Activated CD8-positive, alpha-beta memory T cell treated with anti-CD3 and anti-CD28 coated beads for 4 hours (primary cell): Measurements from ENCODE around the gene SLFN5.
A peak's percentile ranks its signal among the peaks of the same experiment; 100 is the strongest.
"Not testable (repeated sequence)": the region's sequence is repeated elsewhere in the genome, so short reads cannot be mapped to it uniquely, and the experiment has no call there.

Experiments
- DNase-seq, 2 donors: peaks; one replicate each; pipeline ENCODE4 v3.0.0-alpha.2; 2020; ENCODE audit warnings: low read depth in 2 of 2

Gene SLFN5

DNA sequence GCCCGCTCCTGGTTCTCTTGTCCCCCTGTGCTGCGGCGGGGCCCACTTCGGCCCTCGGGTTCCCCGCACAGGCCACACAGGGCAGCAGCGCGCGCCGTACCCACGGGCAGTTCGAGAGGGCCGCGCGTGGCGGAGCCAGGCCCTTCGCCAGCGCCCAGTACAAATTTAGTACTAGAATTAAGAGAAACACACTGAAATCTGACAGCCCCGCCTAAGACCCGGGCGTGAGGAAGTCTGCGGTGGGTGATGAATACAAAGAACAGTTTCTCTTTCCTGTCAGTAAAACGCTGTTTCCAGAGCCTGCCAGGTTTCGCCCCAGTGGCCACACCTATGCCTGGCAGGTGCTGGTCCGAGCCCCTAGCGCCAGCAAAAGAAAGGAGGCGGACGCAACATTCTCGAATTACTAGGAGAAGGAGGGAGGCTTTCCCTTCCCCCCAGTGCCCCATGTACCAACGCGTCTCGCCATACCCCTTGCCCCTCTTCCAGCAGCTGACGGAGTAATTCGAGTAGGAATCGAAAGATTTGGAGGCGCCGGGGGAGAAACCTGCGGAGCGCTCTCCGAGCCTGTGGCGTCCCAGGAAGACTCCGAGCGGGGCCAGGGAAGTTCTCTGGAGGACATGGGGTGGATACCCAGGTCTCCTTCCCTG lies 591 bp upstream of the SLFN5 start:
- DNase-seq = peak; percentile 69 to 80

DNA sequence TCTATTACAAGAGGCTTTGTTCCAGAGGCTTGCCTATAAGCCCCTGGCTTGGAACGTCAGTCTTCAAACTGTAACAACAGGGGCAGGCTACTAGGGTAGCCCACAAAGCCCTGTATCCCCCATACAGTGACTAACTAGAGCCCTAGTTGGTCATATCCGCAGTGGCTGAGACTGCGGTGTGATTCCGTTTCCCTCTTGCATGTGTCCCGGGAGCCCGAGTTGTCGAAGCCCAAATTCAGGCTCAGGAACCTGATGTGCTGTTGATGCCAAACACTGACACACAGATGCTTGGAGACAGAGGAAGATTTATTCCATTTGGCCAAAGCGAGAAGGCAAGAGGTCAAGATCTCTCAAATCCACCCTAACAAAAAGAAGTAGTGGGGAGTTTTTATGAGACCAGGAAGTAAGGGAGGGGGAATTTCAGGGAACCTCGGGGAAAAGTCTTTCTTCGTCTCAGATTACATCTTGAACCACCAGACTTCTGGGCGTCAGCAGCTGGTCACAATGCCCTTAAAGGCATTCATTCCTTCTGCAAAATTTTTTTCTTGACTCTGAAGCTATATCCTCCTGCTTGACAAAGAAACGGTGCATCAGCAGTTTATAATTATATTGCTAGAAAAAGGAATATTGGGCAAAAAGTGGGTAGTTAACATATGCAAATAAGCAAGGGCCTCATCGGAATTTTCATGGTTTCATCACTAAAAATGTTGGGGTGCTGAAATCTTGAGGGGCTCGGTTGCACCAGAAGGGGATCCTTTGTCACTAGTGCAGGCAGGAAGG lies 879 bp downstream of the SLFN5 start:
- peak; percentile 23 to 27 for DNase-seq

DNA sequence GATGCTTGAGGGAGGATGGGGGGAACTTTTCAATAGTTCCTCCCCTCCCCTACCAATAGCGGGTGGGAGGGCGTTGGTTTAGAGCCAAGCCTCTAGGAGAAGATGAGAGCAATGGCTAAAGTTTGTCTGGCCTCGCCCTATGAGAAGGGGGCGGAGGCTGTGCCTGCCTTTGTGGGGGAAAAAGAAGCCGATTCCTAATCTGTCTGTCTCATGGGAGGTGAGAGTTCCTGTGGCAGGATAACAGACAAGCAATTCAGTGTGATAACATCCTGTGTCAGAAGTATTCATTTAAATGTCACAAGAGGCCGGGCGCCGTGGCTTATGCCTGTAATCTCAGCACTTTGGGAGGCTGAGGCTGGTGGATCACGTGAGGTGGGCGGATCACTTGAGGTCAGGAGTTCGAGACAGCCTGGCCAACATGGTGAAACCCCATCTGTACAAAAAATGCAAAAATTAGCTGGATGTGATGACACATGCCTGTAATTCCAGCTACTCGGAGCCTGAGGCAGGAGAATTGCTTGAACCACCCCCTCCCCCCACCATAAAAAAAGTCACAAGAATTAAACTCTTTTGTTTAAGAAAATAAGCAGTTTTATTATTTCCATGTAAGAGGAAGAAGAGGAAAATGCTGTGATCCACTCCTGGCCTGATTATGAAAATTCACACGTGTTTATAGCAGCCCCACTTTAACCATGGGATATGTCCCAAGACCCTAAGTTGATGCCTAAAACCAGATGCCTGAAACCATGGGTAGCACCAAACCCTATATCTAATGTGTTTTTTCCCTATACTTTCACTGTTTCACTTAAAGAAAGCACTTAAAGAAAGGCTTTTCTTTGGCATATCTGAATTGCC lies 1.7 kb downstream of the SLFN5 start:
- peak; percentile 71 to 76 for DNase-seq

DNA sequence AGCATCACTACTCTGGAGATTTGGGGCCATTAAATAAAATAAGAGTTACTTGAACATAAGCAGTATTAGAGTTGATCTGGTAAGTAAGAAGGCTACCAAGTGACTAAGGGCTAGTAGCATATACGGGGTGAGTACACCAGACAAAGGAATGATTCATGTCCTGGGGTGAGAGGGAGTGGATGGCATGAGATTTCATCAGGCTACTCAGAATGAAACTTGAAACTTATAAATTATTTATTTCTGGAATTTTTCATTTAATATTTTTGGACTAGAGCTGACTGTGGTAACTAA lies 2.3 kb downstream of the SLFN5 start:
- no peak for DNase-seq

DNA sequence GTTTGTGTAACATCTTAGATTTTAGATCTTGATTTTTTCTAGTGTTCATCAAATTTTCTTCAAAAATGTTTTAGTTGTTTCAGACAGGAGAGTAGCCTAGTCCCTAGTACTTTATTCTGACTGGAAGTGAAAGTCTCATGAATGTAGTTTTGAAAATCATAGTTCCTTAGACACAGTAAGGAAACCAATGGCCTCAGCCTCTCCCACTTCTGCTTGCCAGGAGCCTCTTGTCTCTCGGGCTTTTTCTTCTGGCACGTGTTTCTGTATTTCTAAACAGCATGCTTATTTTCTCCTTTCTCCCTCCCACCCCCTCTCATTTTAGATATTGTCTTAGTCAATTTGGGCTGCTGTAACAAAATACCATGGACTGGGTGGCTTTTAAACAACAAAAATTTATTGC lies 9.8 kb downstream of the SLFN5 start:
- DNase-seq = no peak

DNA sequence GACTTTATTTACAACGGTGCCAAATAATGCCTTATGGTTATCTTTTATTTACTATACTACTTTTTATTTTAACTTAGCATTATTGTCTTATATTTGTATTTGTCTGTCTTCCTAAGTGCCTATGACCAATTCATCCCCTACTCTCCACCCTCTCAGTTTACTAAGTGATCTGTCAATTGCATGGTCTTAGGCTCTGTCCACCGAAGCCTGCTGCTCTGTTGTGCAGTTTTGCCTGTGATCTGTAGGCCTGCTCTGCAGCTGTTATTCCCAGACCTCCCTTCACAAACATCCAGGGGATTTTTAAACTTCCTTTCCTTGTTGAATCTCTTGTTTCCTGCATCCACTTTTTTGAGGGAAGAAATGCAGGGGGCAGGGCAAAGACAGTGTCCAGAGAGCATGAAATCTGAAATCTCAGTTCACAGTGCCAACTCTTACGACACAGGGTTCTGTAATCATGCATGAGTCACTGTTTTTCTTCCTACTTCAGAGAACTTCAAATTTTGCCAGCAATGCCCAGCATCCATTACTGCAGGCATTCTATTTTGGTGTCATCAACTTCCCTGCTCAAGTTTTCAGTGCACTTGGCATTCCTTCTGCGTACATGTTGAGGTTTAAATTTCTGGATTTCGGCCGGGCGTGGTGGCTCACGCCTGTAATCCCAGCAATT lies 11.4 kb downstream of the SLFN5 start:
- no peak for DNase-seq

DNA sequence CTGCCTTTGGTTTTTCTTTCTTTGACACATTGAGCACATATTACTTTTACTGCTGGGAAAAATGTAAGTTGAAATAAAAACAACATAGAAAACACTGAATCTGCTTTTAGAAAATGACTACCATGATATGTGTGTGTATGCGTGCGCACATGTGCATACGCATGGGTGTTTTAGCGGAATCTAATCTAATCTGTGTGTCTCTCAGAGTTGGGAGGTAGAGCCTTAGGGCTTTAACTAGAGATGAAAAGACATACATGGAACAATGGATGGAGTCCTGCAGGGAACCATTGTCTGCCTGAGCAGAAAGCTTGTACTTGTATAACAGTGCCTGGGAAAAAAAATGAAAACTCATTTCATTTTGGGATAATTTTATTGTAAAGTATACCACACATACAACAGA lies 12.4 kb downstream of the SLFN5 start:
- no peak for DNase-seq

DNA sequence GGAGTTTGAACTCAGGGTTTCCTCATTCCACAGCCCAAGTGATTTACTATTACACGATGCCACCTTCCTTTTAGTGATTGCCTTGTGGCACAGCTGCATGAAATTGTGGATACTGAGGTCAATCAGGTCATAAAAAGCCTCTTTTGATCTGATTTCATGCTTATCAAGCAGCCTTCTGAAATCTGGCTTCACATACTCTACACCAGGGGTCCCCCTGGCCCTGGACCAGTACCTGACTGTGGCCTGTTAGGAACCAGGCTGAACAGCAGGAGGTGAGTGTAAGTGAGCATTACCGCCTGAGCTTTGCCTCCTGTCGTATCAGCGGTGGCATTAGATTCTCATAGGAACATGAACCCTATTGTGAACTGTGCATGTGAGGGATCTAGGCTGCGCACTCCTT lies 13.8 kb downstream of the SLFN5 start:
- no peak for DNase-seq

DNA sequence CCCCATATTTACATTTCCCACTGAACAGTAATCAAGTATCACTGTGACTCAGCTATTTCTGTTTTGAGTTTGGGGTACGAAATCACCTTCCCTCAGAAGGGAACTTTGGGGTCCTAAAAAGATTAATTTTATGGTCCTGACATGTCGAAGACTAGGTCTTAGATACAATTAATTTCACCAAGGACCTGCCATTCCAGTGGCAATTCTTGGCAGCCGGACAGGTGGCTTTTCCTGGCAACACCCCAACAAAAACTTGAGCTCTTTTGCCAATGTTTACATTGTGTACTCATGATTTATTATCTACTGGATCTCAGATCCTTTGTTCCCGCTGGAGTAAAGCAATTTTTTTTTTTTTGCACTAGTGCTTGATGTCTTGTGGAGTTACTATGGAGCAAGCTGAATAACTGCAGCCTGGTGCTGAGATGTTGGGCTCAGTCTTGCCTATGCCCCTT lies 14.4 kb downstream of the SLFN5 start:
- DNase-seq = no peak

DNA sequence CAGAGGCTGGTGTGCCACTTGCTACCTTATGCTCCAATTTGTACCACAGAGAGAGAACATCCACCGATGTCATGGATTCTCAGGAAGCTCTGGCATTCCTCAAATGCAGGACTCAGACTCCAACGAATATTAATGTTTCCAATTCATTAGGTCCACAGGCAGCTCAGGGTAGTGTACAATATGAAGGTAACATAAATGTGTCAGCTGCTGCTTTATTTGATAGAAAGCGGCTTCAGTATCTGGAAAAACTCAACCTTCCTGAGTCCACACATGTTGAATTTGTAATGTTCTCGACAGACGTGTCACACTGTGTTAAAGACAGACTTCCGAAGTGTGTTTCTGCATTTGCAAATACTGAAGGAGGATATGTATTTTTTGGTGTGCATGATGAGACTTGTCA lies 16.1 kb downstream of the SLFN5 start:
- DNase-seq = no peak

DNA sequence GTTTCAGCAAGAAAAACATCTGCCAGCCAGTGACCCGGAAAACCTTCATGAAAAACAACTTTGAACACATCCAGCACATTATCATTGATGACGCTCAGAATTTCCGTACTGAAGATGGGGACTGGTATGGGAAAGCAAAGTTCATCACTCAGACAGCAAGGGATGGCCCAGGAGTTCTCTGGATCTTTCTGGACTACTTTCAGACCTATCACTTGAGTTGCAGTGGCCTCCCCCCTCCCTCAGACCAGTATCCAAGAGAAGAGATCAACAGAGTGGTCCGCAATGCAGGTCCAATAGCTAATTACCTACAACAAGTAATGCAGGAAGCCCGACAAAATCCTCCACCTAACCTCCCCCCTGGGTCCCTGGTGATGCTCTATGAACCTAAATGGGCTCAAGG lies 22.2 kb downstream of the SLFN5 start:
- no peak for DNase-seq

DNA sequence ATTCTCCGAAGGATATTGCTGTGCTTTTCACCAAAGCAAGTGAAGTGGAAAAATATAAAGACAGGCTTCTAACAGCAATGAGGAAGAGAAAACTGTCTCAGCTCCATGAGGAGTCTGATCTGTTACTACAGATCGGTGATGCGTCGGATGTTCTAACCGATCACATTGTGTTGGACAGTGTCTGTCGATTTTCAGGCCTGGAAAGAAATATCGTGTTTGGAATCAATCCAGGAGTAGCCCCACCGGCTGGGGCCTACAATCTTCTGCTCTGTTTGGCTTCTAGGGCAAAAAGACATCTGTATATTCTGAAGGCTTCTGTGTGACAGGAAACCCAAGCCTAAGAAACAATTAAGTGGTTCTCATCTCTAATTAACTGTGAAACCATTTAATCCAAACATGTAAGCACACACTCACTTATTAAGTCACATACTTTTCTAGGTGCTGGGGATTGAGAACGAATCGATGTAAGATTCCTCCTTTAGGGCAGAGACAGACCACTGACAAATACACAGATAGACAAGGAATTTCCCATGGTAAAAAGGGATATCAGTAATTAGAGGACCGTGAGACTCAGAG lies 22.8 kb downstream of the SLFN5 start:
- no peak for DNase-seq

DNA sequence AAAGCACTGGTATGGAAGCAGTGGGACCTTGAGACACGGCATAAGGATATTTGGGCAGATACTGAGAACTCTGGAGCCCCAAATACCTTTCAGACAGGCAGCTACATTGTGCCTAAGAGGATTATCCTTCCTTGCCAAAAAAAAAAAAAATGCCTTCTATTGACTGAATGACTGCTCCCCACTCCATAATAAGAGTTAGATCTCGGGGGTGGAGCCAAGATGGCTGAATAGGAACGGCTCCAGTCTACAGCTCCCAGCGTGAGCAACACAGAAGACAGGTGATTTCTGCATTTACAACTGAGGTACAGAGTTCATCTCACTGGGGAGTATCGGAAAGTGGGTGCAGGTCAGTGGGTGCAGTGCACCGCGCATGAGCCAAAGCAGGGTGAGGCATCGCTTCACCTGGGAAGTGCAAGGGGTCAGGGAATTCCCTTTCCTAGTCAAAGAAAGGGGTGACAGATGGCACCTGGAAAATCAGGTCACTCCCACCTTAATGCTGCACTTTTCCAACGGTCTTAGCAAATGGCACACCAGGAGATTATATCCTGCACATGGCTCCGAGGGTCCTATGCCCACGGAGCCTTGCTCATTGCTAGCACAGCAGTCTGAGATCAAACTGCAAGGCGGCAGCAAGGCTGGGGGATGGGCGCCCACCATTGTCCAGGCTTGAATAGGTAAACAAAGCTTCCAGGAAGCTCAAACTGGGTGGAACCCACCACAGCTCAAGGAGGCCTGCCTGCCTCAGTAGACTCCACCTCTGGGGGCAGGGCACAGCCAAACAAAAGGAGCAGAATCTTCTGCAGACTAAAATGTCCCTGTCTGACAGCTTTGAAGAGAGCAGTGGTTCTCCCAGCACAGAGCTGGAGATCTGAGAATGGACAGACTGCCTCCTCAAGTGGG lies 31.5 kb downstream of the SLFN5 start:
- not testable (repeated sequence) for DNase-seq

DNA sequence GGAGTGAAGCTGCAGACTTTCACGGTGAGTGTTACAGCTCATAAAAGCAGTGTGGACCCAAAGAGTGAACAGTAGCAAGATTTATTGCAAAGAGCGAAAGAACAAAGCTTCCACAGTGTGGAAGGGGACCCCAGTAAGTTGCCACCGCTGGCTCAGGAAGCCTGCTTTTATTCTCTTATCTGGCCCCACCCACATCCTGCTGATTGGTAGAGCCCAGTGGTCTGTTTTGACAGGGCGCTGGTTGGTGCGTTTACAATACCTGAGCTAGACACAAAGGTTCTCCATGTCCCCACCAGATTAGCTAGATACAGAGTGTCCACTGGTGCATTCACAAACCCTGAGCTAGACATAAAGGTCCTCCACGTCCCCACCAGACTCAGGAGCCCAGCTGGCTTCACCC lies 35.6 kb downstream of the SLFN5 start:
- DNase-seq = not testable (repeated sequence)

DNA sequence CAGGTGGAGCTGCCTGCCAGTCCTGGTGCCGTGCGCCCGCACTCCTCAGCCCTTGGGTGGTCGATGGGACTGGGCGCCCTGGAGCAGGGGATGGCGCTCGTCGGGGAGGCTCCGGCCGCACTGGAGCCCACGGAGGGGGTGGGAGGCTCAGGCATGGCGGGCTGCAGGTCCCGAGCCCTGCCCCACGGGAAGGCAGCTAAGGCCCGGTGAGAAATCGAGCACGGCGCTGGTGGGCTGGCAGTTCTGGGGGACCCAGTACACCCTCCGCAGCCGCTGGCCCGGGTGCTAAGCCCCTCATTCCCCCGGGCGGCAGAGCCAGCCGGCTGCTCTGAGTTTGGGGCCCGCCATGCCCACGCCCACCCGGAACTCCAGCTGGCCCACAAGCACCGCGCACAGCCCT lies 36.0 kb downstream of the SLFN5 start:
- DNase-seq = not testable (repeated sequence)

DNA sequence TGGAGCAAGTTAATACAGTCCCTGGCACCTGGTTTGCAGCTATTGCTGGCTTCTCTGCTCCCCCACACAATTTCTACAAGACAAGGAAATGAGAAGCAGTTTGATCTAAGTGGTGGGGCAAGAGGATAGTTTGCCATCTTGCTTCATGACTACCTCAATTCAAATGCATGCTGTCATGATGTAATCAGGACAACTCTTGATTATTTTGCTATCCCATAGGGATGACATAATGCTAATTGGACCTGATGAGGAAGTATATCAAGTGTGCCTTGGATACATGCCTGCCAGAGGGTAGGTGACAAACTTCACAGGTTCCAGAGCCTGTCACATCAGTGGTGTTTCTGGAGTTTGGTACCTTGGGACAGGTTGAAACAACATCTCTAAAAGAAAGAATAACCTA lies 40.9 kb downstream of the SLFN5 start:
- DNase-seq = no peak

DNA sequence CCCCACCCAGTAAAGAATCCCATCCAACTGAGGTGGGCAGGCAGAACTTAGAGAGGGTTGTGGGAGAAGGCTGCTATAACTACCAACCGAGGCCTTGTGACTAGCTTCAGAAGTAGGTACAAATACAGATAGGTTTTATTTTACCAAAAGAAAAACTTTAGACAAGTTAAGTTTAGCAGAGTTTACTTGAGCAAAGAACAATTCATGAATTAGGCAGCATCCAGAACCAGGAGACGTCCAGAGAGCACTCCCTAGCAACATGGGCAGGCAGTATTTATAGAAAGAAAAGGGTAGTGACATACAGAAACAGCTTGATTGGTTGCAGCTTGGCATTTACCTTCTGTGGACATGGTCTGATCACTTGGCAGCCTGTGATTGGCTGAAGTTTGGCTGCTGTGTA lies 42.1 kb downstream of the SLFN5 start:
- DNase-seq = no peak

DNA sequence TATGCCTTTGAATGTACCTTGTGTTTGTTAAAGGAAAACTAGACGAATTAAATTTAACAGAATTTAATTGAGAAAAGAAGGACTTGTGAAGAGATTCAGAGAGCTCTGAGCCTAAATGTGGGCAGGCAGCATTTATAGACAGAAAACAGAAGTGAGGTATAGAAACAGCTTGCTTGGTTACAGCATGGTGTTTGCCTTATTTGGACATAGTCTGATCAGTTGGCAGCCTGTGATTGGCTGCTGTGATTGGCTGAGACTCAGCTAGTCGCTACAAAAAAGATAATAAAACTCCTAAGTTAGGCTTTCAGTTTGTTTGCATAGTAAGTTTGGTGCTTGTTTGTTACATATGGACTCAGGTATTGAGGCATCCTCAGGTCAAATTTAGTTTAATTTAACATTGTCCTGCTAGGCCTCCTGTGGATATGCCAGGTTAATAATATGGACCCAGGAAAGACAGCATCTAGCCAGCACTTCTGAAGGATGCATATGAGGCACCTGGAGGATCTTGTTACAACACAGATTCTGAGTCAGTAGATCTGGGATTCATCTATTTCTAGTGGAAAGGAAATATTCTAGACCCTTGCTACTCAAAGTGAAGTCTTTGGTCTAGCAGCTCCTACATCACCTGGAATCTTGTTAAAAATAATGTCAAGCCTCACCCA lies 43.4 kb downstream of the SLFN5 start:
- DNase-seq = no peak

DNA sequence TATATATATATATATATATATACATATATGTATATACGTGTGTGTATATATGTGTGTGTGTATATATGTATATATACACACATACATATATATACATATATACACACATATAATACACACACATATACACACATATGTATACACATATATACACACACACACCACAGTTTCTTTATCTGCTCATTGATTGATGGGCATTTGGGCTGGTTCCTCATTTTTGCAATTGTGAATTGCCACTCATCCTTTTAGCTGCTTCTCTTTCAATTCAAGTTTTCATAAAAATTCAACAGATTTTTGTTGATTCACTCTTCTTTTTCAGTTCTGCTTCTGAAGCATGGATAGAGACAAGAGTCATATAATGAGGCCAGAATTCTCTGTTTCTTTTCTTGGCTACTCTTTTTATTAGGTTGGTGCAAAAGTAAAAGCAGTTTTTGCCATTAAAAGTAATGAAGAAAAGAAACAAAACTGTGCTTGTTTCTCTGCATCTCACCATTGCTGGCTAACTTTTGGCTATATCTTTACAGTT lies 44.5 kb downstream of the SLFN5 start:
- DNase-seq = no peak

DNA sequence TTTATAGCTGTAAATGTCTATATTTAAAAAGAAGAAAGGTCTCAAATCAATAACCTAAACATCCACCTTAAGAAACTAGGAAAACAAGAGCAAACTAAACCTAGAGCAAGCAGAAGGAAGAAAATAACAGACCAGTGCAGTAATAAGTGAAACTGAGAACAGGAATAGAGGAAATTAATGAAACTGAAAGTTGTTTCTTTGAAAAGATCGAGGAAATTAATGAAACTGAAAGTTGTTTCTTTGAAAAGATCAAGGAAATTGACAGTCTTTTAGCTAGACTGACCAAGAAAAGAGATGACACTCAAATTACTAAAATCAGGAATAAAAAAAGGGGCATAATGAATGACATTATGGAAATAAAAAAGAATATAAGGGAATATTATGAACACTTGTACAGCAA lies 46.4 kb downstream of the SLFN5 start:
- no peak for DNase-seq
